Fibroblast of the aortic adventitia (primary cell): ENCODE results near the gene TAS2R8. TPM values are rescaled to one million over a fixed set of nuclear protein-coding genes. Genes with fewer than 3 reads are reported as not detected.
"Not testable (repeated sequence)": the region's sequence is repeated elsewhere in the genome, so short reads cannot be mapped to it uniquely, and the experiment has no call there.

ENCODE experiments used
- DNase-seq: peaks from one replicate; pipeline ENCODE4 v3.0.0-alpha.2; 2010; ENCODE audit warnings: low read depth
- H3K4me3 ChIP-seq: 2 replicates; pipeline ENCODE4 v1.5.1; 2011; ENCODE audit warnings: low read depth, mild to moderate bottlenecking, control low read depth, low read length, moderate library complexity
- CTCF ChIP-seq: IDR thresholded peaks from 2 replicates; pipeline ENCODE4 v1.5.1; 2011; ENCODE audit warnings: mild to moderate bottlenecking, low read length, control low read depth, inconsistent platforms; ENCODE audit not compliant: insufficient read depth
- total RNA-seq: library from RNA; depleted of rRNA; stranded (reverse); fragments of >200 nt; gene quantifications from 2 replicates; pipeline ENCODE4 v1.2.3, GENCODE V29; 2012; ENCODE audit warnings: low replicate concordance

The TAS2R8 gene
- total RNA-seq, 1 donor, result 0.45 TPM

DNA sequence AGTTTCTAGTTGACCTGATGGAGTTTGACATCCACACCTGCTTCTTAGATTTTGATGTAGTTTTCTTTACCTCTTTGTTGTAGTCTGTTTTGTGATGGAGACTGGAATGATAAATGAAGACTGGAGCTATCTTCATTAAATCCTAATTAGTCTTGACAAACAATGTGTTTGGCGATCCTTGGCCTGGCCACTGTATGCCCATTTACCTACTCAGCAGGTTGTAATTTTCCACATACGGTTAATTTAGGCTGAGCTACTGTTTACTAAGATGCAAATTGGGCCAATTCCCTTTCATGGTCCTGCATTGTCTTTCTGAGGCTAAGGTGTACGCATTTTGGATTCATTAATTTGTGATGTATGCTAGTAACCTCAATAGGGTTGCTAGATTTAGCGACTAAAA lies 4.5 kb downstream of the TAS2R8 start, which contains the start of gene TAS2R7:
Gene TAS2R7, minus strand, starts transcription at position 41 of the 400 bp plus-strand sequence. CDS start 57 bp downstream, outside the sequence.
- no peak for DNase-seq
- H3K4me3 ChIP-seq, result no peak within 1 kb of the TSS
- TF ChIP-seq CTCF, result no peak

GRCh38 chr12:10801741-10802140 lies 5.3 kb downstream of the TAS2R8 start:
- no peak overlapping the region for H3K4me3 ChIP-seq
- no peak for DNase-seq
- no peak for TF ChIP-seq CTCF

GRCh38 chr12:10794222-10794621 lies 12.9 kb downstream of the TAS2R8 start:
- no peak for TF ChIP-seq CTCF
- H3K4me3 ChIP-seq, result no peak overlapping the region
- no peak for DNase-seq

- not testable (repeated sequence) for DNase-seq, H3K4me3 ChIP-seq
Observed at GRCh38 chr12:10791769-10792168, 15.3 kb downstream of the TAS2R8 start.

DNA sequence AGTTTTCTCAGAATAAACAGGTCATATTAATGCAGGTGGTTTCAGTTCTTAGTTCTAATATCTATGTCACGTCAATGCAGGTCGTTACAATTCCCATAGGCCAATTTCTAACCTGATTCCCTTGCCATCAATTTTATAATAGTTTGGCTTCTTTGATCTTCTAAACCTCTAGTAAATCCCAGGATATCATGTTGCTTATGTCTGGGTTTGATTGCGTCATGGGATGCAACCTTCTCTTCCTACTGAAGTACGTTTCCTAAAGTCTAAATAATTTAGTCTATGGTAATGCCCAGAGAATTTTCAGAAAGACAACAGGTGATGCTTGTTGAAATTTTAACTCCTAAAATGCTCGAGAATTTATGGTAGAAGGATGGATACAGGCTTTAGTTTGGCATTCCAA lies 23.8 kb downstream of the TAS2R8 start:
- DNase-seq, result no peak
- H3K4me3 ChIP-seq, result no peak overlapping the region
- no peak for TF ChIP-seq CTCF

GRCh38 chr12:10779103-10779502 lies 28.0 kb downstream of the TAS2R8 start:
- DNase-seq, result no peak
- no peak for TF ChIP-seq CTCF
- H3K4me3 ChIP-seq, result no peak overlapping the region

DNA sequence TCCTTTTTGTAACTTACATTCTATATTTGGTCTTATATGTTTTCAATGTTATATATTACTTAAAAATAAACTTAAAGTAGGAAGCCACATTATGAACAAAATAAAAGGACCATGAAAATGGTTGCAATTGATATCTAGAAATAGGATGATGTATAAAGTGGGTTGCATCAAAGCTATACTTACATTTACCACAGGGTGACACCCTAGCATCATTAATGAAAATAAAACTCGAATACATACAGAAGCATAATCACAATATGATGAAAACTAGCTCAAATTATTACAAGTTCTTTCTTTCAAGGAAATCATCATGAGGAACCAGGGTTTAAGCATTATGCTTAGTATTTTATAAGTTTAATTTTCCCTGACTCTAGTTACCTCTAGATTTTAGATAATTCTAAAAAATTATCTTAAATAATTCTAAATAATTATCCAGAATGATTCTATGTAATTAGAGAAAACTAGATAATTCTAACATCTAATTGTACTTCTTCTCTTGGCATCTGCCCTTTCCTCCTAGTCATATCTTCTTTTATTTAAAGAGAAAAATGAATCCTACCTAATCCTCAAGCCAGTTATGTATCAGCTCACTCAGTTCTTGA lies 35.9 kb downstream of the TAS2R8 start:
- TF ChIP-seq CTCF, result peak; percentile 58
- peak; percentile 71 for DNase-seq
- H3K4me3 ChIP-seq, result no peak overlapping the region
